Lung (tissue), 12 donors: ENCODE measurements around the gene MMP7. TPM values are rescaled to one million over a fixed set of nuclear protein-coding genes. Genes with fewer than 3 reads are reported as not detected.

Source experiments
- ATAC-seq: fragments of 200-7000 bp; cut with Tn5 transposase; one replicate; pipeline ENCODE4 v1.9.1; 2020; ENCODE audit warnings: moderate number of reproducible peaks; ENCODE audit not compliant: insufficient read depth, low FRiP score
- DNase-seq, 3 donors: peaks; one replicate each; pipeline ENCODE4 v3.0.0-alpha.2; 2013 to 2017
- H3K27ac ChIP-seq, 2 donors: one replicate each; pipeline ENCODE4 v1.5.1; 2013; ENCODE audit warnings: mild to moderate bottlenecking in 2 of 2, moderate library complexity in 2 of 2, control low read depth in 1 of 2, inconsistent platforms in 1 of 2, low read depth in 1 of 2, low read length in 1 of 2
- H3K27me3 ChIP-seq, 3 donors: one replicate each; pipeline ENCODE4 v1.5.1; 2013; ENCODE audit warnings: low read length in 2 of 3; ENCODE audit not compliant: control insufficient read depth in 3 of 3, insufficient read depth in 3 of 3
- H3K36me3 ChIP-seq, 4 donors: one replicate each; pipeline ENCODE4 v1.5.1; 2013; ENCODE audit warnings: low read length in 4 of 4, mild to moderate bottlenecking in 1 of 4, moderate library complexity in 1 of 4; ENCODE audit not compliant: control insufficient read depth in 4 of 4, insufficient read depth in 4 of 4
- H3K4me1 ChIP-seq, 5 donors: one replicate each; pipeline ENCODE4 v1.5.1; 2013; ENCODE audit warnings: low read length in 5 of 5, mild to moderate bottlenecking in 2 of 5, moderate library complexity in 1 of 5; ENCODE audit not compliant: control insufficient read depth in 5 of 5, insufficient read depth in 5 of 5
- H3K4me3 ChIP-seq: one replicate; pipeline ENCODE4 v1.5.1; 2013; ENCODE audit warnings: mild to moderate bottlenecking, control low read depth, moderate library complexity
- H3K9ac ChIP-seq, 2 donors: one replicate each; pipeline ENCODE4 v1.5.1; 2013; ENCODE audit warnings: low read length in 2 of 2, control low read depth in 1 of 2; ENCODE audit not compliant: insufficient read depth in 1 of 2
- H3K9me3 ChIP-seq, 4 donors: one replicate each; pipeline ENCODE4 v1.5.1; 2013; ENCODE audit warnings: low read length in 3 of 4, mild to moderate bottlenecking in 1 of 4, moderate library complexity in 1 of 4; ENCODE audit not compliant: control insufficient read depth in 4 of 4, insufficient read depth in 3 of 4
- CTCF ChIP-seq: IDR thresholded peaks from 2 replicates; pipeline ENCODE4 v1.5.1; 2012; ENCODE audit warnings: mild to moderate bottlenecking; ENCODE audit errors: control extremely low read depth, extremely low read depth
- WGBS, 2 donors: extraction: QIAGEN DNeasy Blood & Tissue Kit; methylation state at CpG; one replicate each; pipeline ENCODE4 v1.1.7; 2013; 5-methylcytosine and 5-hydroxymethylcytosine counted together
- polyA plus RNA-seq, 2 donors: library from polyadenylated mRNA; stranded (reverse); fragments of 200-250 nt; gene quantifications; one replicate each; pipeline ENCODE4 v1.2.1, GENCODE V29; 2013
- total RNA-seq, 2 donors: library from RNA; depleted of rRNA in 1 of 2; stranded (reverse); fragments of >200 nt in 1 of 2; gene quantifications; one replicate each; pipeline ENCODE4 v1.2.1, GENCODE V29; 2014 to 2021
- donor health status: control.
- donor health status: control.
- donor health status: Bipolar disorder and iron deficiency.
- donor health status: healthy.
- donor health status: DM: yes; HTN: yes; CAD: no.

The MMP7 gene
- total and polyA plus RNA-seq, 4 donors: 17.9 to 433 (median 26.2) TPM

GRCh38 chr11:102499931-102500330, 30.6 kb downstream of the MMP7 start:
- H3K27me3 ChIP-seq: no peaks in the 10 kb centered on the region
- DNase-seq: no peak
- no peaks in the 10 kb centered on the region for H3K36me3 ChIP-seq
- 23 to 36% methylated on average over 2 of the region's 2 CpGs for WGBS, 2 donors
- H3K4me1 ChIP-seq: no peaks in the 10 kb centered on the region
- H3K9me3 ChIP-seq: no peaks in the 10 kb centered on the region
- no peak overlapping the region for H3K4me3 ChIP-seq
- no peak overlapping the region for H3K9ac ChIP-seq
- no peak for ATAC-seq
- no peak overlapping the region for H3K27ac ChIP-seq
- TF ChIP-seq CTCF: no peak

GRCh38 chr11:102499151-102499550, 31.4 kb downstream of the MMP7 start:
- H3K27ac ChIP-seq: no peak overlapping the region

GRCh38 chr11:102497061-102497460, 33.5 kb downstream of the MMP7 start:
- H3K4me1 ChIP-seq: no peaks in the 10 kb centered on the region
- TF ChIP-seq CTCF: no peak
- no peak overlapping the region for H3K27ac ChIP-seq
- no peaks in the 10 kb centered on the region for H3K36me3 ChIP-seq
- no peaks in the 10 kb centered on the region for H3K9me3 ChIP-seq
- 99 to 100% methylated on average over 3 of the region's 4 CpGs for WGBS, 2 donors
- no peak overlapping the region for H3K9ac ChIP-seq
- ATAC-seq (no peak), DNase-seq (no peak)
- no peak overlapping the region for H3K4me3 ChIP-seq
- no peaks in the 10 kb centered on the region for H3K27me3 ChIP-seq

More at GRCh38 chr11:102499151-102499550, 31.4 kb downstream of the MMP7 start:
- Histone ChIP-seq H3K4me1 (no peaks in the 10 kb centered on the region), H3K36me3 (no peaks in the 10 kb centered on the region), H3K27me3 (no peaks in the 10 kb centered on the region), H3K9me3 (no peaks in the 10 kb centered on the region), H3K4me3 (no peak overlapping the region), H3K9ac (no peak overlapping the region)
- no peak for ATAC-seq
- WGBS, 2 donors: 99 to 100% methylated on average over 3 of the region's 3 CpGs
- TF ChIP-seq CTCF: no peak
- DNase-seq: no peak
